HCT116 (cell line): ENCODE data around the gene PTPRF. TPM values are rescaled to one million over a fixed set of nuclear protein-coding genes. Genes with fewer than 3 reads are reported as not detected.

Experiments
- ATAC-seq: fragments of 200-7000 bp; cut with Tn5 transposase; 2 replicates; pipeline ENCODE4 v1.9.1; 2020; ENCODE audit warnings: mild to moderate bottlenecking, moderate library complexity
- BruUV-seq: library from RNA; stranded (reverse); fragments of 400-500 nt; replicated peaks from 2 replicates; lab custom pipeline; 2021; lab: Mats Ljungman, UMichigan
- CTCF ChIA-PET: fragments of 300-600 bp; sonication (Branson Sonifier 250); formaldehyde crosslinking; loops from one replicate; lab custom pipeline; 2021; ENCODE audit warnings: antibody characterized with exemption; lab: Charles Lee
- POLR2A ChIA-PET: fragments of 300-600, 350-600 bp; sonication (Branson Sonifier 250); formaldehyde crosslinking; loops from one replicate; lab custom pipeline; 2021; ENCODE audit warnings: antibody characterized with exemption; lab: Charles Lee
- RAD21 ChIA-PET, 2 experiments: fragments of 300-600 bp; sonication (Branson Sonifier 250); formaldehyde crosslinking; loops; one replicate each; lab custom pipeline; 2023; ENCODE audit warnings: low total read pairs in 2 of 2; ENCODE audit not compliant: uncharacterized antibody in 2 of 2, unreplicated experiment in 2 of 2, low non-redundant PET in 1 of 2; lab: Charles Lee
- DNase-seq: peaks from one replicate; pipeline ENCODE4 v3.0.0-alpha.2; 2010; ENCODE audit warnings: low read depth, low spot score
- H2AFZ ChIP-seq: fragments of 200-600 bp; shearing (Covaris generic), sonication (generic); 2 replicates; pipeline ENCODE4 v1.6.1; 2017; ENCODE audit warnings: low read depth, mixed run types, mixed read lengths, antibody characterized with exemption, low read length; ENCODE audit not compliant: poor library complexity, severe bottlenecking
- H3K27ac ChIP-seq: 2 replicates; pipeline ENCODE4 v1.5.1; 2012; ENCODE audit warnings: low read depth, low read length
- H3K27me3 ChIP-seq: fragments of 200-600 bp; sonication (generic); 2 replicates; pipeline ENCODE4 v1.6.1; 2016; ENCODE audit warnings: mixed run types, low read length, mixed read lengths; ENCODE audit not compliant: insufficient read depth
- H3K36me3 ChIP-seq, 2 experiments: fragments of 200-500 bp in 1 of 2; fragments of 200-600 bp in 1 of 2; sonication (Bioruptor generic) in 1 of 2; sonication (generic) in 1 of 2; 2 replicates each; pipeline versions ENCODE4 v1.5.1 to v1.6.1; 2014 to 2016; ENCODE audit warnings: low read length in 2 of 2, inconsistent platforms in 1 of 2, mixed read lengths in 1 of 2, mixed run types in 1 of 2; ENCODE audit not compliant: insufficient read depth in 2 of 2, control insufficient read depth in 1 of 2
- H3K4me1 ChIP-seq, 2 experiments: fragments of 200-600 bp in 1 of 2; sonication (generic) in 1 of 2; 2 replicates each; pipeline versions ENCODE4 v1.5.1 to v1.6.1; 2012 to 2017; ENCODE audit warnings: low read length in 2 of 2, inconsistent platforms in 1 of 2, mild to moderate bottlenecking in 1 of 2, mixed read lengths in 1 of 2, mixed run types in 1 of 2, moderate library complexity in 1 of 2; ENCODE audit not compliant: insufficient read depth in 2 of 2, control insufficient read depth in 1 of 2
- H3K4me2 ChIP-seq: fragments of 200-600 bp; sonication (generic); 2 replicates; pipeline ENCODE4 v1.6.1; 2017; ENCODE audit warnings: mixed run types, low read length, mixed read lengths
- H3K4me3 ChIP-seq, 2 experiments: fragments of 200-600 bp in 1 of 2; sonication (generic) in 1 of 2; replicated peaks in 1 of 2; 2 replicates each; pipeline ENCODE4 v1.5.1; 2011 to 2016; ENCODE audit warnings: low read length in 2 of 2, control low read depth in 1 of 2, low read depth in 1 of 2, mild to moderate bottlenecking in 1 of 2, mixed read lengths in 1 of 2, mixed run types in 1 of 2
- H3K79me2 ChIP-seq: fragments of 200-600 bp; sonication (generic); 2 replicates; pipeline ENCODE4 v1.6.1; 2017; ENCODE audit warnings: mild to moderate bottlenecking, mixed run types, low read length, moderate library complexity, mixed read lengths; ENCODE audit not compliant: insufficient read depth
- H3K9ac ChIP-seq: fragments of 200-600 bp; sonication (generic); 2 replicates; pipeline ENCODE4 v1.6.1; 2016; ENCODE audit warnings: low read length, mixed read lengths
- H3K9me2 ChIP-seq: fragments of 200-600 bp; sonication (generic), shearing (Covaris generic); 2 replicates; pipeline ENCODE4 v1.6.1; 2017; ENCODE audit warnings: mixed run types, mild to moderate bottlenecking, moderate library complexity; ENCODE audit not compliant: insufficient read depth
- H3K9me3 ChIP-seq, 2 experiments: fragments of 200-500 bp in 1 of 2; fragments of 200-600 bp in 1 of 2; sonication (Bioruptor generic) in 1 of 2; sonication (generic) in 1 of 2; 2 replicates each; pipeline ENCODE4 v1.6.1; 2014 to 2017; ENCODE audit warnings: low read length in 2 of 2, mixed read lengths in 2 of 2, inconsistent platforms in 1 of 2, low read depth in 1 of 2, mild to moderate bottlenecking in 1 of 2, mixed run types in 1 of 2, moderate library complexity in 1 of 2; ENCODE audit not compliant: control insufficient read depth in 1 of 2, insufficient read depth in 1 of 2
- H4K20me1 ChIP-seq: fragments of 200-600 bp; sonication (generic), shearing (Covaris generic); 2 replicates; pipeline ENCODE4 v1.6.1; 2017; ENCODE audit warnings: mixed run types, mild to moderate bottlenecking, moderate library complexity; ENCODE audit not compliant: insufficient read depth
- CEBPB ChIP-seq: IDR thresholded peaks from 2 replicates; pipeline ENCODE4 v1.6.1; 2012; ENCODE audit warnings: low read depth
- EZH2 ChIP-seq: fragments of 200-600 bp; sonication (generic); IDR thresholded peaks from 2 replicates; pipeline ENCODE4 v1.6.1; 2017; ENCODE audit warnings: antibody characterized with exemption, mixed run types
- EZH2phosphoT487 ChIP-seq: fragments of 200-600 bp; IDR thresholded peaks from 2 replicates; pipeline ENCODE4 v1.6.1; 2018; ENCODE audit warnings: antibody characterized with exemption, borderline replicate concordance
- MAX ChIP-seq: IDR thresholded peaks from 2 replicates; pipeline ENCODE4 v1.6.1; 2012
- POLR2AphosphoS5 ChIP-seq: IDR thresholded peaks from 2 replicates; pipeline ENCODE4 v1.6.1; 2011; ENCODE audit warnings: mild to moderate bottlenecking, low read depth, low read length, moderate library complexity
- RAD21 ChIP-seq: IDR thresholded peaks from 2 replicates; pipeline ENCODE4 v1.6.1; 2012; ENCODE audit warnings: low read depth, mild to moderate bottlenecking
- SP1 ChIP-seq: IDR thresholded peaks from 2 replicates; pipeline ENCODE4 v1.6.1; 2012; ENCODE audit warnings: low read depth
- TCF7L2 ChIP-seq: IDR thresholded peaks from 2 replicates; pipeline ENCODE4 v1.7.0; 2011; ENCODE audit warnings: borderline replicate concordance, inconsistent platforms; ENCODE audit not compliant: insufficient read depth, insufficient read length; ENCODE audit errors: extremely low read depth
- YY1 ChIP-seq: IDR thresholded peaks from 2 replicates; pipeline ENCODE4 v1.6.1; 2011; ENCODE audit warnings: low read length, low read depth, moderate library complexity, mild to moderate bottlenecking; ENCODE audit not compliant: insufficient replicate concordance; ENCODE audit errors: extremely low read depth
- ZBTB33 ChIP-seq: IDR thresholded peaks from 2 replicates; pipeline ENCODE4 v1.6.1; 2011; ENCODE audit warnings: mild to moderate bottlenecking, low read length, moderate library complexity; ENCODE audit not compliant: insufficient replicate concordance; ENCODE audit errors: extremely low read depth
- intact Hi-C: fragments of 100-400 bp; cut with micrococcal nuclease; formaldehyde crosslinking; loops from 2 replicates; pipeline ENCODE4 v1.10.0; 2022
- total RNA-seq: library from RNA; stranded (reverse); gene quantifications from one replicate; pipeline ENCODE4 v1.2.1, GENCODE V29; 2021; ENCODE audit not compliant: unreplicated experiment

Gene PTPRF
- total RNA-seq, 1 experiment from 2014 or later: 224 TPM

- intact Hi-C loops: no loop called here
- no peak overlapping the region for H2AFZ ChIP-seq
- H3K9ac ChIP-seq: peak overlapping the region; percentile 81; the same call in 1 of the 2 replicates
Measured at GRCh38 chr1:43648221-43648847, 117.7 kb downstream of the PTPRF start.

More at GRCh38 chr1:43648221-43648847, 117.7 kb downstream of the PTPRF start:
- ChIA-PET POLR2A (no interaction called here), RAD21 (no interaction called here), CTCF (no interaction called here)
- Histone ChIP-seq H3K79me2 (peaks cover 30% of the 10 kb centered on the region), H3K9me2 (no peaks in the 10 kb centered on the region), H3K4me1 (peaks cover 18 to 44% of the 10 kb centered on the region in 2 experiments; a peak in 3 of 4 replicates), H3K4me2 (peak overlapping the region; percentile 72), H3K4me3 (peak overlapping the region in 1 of 2 experiments; percentile 62; a peak in 2 of 4 replicates), H3K36me3 (peaks cover 0 to 3% of the 10 kb centered on the region in 2 experiments; a peak in 1 of 4 replicates), H4K20me1 (no peaks in the 10 kb centered on the region), H3K27ac (no peak overlapping the region), H3K9me3 (no peaks in the 10 kb centered on the region), H3K27me3 (no peaks in the 10 kb centered on the region)
- DNase-seq: no peak
- no peak for ATAC-seq
- BruUV-seq: no TSS peak
- no peak for TF ChIP-seq EZH2
- TF ChIP-seq YY1: no peak
- TF ChIP-seq POLR2AphosphoS5: no peak
- TF ChIP-seq MAX: no peak
- no peak for TF ChIP-seq TCF7L2
- no peak for TF ChIP-seq SP1
- no peak for TF ChIP-seq RAD21
- TF ChIP-seq EZH2phosphoT487: no peak
- no peak for TF ChIP-seq ZBTB33
- no peak for TF ChIP-seq CEBPB
